Ureter (tissue), 1 donor: ENCODE measurements around the gene TTC8. TPM values are rescaled to one million over a fixed set of nuclear protein-coding genes. Genes with fewer than 3 reads are reported as not detected.

ENCODE experiments used
- DNase-seq: peaks from one replicate; pipeline ENCODE4 v3.0.0-alpha.2; 2020; ENCODE audit warnings: low spot score
- total RNA-seq: library from RNA; stranded (reverse); gene quantifications from one replicate; pipeline ENCODE4 v1.2.4, GENCODE V29; 2023
- donor health status: DM: yes; HTN: yes; CAD: no.

Gene TTC8
- total RNA-seq, 1 donor from 2014 or later: 44.7 TPM

GRCh38 chr14:88868558-88869159 is 44.2 kb downstream of the TTC8 start:
- no peak for DNase-seq

DNA sequence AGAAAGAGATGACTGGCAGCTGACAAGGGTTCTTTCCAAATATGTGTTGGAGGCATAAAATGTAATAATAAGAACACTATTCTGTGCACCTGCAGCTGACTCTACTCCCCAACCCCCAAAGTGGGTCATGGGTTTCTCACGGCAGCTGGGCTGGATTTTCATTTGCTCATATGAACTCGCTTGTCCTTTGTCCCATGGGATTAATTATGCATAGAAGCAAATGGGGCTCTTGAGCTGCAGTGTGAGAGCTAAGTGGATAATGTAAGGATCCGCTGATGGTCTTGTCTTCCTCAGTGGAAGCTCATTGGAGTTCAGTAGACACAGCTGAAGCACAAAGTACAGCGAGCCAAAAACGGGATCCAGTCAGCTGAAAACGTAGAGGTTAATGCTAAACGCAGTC is 46.3 kb downstream of the TTC8 start:
- DNase-seq: no peak

DNA sequence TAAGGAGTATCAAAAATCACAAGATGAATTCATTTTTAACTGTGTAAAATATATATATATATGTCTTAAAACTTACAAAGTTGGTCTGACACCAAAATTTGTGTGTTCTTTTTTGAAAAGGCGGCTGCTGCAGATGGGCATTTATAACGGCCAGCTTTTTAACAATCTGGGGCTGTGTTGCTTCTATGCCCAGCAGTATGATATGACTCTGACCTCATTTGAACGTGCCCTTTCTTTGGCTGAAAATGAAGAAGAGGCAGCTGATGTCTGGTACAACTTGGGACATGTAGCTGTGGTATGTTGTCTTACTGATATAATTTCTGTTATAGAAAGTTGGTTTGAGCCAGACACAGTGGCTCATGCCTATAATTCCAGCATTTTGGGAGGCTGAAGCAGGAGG is 47.0 kb downstream of the TTC8 start:
- no peak for DNase-seq

GRCh38 chr14:88872976-88873375 is 48.5 kb downstream of the TTC8 start:
- no peak for DNase-seq

GRCh38 chr14:88877192-88877591 is 52.7 kb downstream of the TTC8 start:
- no peak for DNase-seq

- no peak for DNase-seq
Observed at GRCh38 chr14:88879022-88879421, 54.6 kb downstream of the TTC8 start.

DNA sequence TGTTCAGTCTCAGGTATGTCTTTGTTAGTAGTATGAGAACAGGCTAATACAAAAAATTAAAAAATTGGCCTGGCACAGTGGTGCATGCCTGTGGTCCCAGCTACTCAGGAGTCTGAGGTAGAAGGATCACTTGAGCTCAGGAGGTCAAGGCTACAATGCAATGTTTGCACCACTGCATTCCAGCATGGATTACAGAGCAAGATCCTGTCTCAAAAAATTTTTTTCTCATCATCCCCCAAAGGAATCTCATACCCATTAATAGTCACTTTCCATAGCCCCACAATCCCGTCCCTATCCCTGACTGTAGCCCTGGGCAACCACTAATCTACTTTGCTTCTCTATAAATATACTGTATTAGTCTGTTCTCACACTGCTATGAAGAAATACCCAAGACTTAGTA is 57.8 kb downstream of the TTC8 start:
- DNase-seq: no peak

- DNase-seq: peak; percentile 55
Observed at GRCh38 chr14:88895116-88895515, 70.7 kb downstream of the TTC8 start.

DNA sequence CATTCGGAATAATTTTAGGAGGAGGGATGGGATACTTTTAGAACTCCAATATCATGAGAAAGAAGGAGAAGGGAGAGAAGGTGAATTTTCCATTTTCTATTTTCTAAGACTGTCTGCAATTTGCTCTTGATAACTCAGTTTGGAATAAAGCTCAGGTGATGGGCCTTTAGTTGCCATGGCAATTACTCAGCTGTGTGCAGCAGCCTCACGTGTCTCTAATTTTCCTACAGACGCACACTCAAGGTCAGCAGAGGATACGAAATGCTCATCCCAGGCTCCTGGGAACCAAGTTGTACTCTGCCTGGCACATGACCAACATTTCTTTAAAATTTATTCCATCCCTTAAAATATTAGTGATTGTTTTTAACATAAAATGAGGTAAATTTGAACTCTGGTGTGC is 76.7 kb downstream of the TTC8 start:
- no peak for DNase-seq

DNA sequence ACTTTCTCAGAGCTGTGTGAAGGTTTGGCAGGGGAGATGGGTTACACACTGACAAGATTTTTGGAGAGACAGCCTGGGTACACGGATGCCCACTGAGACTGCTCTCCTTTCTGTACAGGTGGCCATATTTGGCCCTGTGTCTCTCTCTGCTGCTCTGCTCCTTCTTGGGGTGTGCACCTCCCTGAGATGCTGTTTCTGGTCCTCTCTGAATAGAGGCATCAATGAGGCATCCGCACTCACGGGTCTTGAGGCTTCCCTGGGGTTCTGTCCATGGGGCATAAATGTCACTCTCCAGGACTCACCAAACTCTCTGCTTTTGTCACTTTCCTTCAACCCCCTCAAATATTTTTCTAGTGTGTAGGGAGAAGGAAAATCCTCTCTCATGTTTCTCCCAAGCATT is 77.5 kb downstream of the TTC8 start:
- no peak for DNase-seq

GRCh38 chr14:88902850-88903249 is 78.4 kb downstream of the TTC8 start:
- DNase-seq: no peak

DNA sequence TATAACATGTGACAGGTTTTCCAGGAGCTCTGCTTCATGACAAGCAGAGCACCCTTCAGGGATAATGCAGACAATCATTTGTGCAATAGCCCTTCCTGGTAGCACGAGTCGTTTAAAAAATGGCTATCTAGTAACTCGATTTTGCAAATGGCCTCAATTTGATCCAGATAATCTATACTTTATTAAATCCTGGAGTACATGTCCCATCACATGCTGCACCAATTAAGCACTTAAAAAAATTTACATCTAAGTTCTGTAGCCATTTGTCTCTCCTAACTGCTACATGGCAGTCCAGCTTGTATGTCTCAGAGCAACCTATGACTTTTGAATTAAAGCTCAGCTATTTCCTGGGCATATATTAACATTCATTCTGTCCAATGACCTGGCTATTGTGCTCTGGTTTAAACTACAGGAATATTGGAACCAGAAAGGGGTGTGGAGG is 79.8 kb downstream of the TTC8 start:
- no peak for DNase-seq

- DNase-seq: no peak
Observed at GRCh38 chr14:88904864-88905263, 80.4 kb downstream of the TTC8 start.

DNA sequence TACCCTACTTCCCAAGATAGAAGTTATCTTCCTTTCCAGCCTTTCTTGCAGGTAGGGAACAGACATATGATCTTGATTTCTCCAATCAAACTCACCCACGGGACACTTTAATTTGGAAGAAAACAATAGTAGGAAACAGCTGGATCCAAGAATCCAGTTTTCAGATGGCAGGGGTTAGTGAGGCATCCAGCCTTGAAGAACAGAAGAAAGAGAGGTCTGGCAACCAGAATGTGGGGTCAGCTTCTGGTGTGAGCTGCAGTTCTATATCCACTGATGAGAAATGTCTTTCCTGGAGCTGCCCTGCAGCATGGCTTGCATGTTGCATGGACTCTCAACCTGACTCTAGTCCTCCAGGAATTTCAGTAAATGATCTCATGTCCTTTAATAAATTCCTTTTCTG is 83.8 kb downstream of the TTC8 start:
- no peak for DNase-seq

- DNase-seq: no peak
Observed at GRCh38 chr14:88910386-88910785, 85.9 kb downstream of the TTC8 start.

GRCh38 chr14:88911809-88912208 is 87.4 kb downstream of the TTC8 start:
- DNase-seq: no peak

- no peak for DNase-seq
Observed at GRCh38 chr14:88914956-88915355, 90.5 kb downstream of the TTC8 start.

DNA sequence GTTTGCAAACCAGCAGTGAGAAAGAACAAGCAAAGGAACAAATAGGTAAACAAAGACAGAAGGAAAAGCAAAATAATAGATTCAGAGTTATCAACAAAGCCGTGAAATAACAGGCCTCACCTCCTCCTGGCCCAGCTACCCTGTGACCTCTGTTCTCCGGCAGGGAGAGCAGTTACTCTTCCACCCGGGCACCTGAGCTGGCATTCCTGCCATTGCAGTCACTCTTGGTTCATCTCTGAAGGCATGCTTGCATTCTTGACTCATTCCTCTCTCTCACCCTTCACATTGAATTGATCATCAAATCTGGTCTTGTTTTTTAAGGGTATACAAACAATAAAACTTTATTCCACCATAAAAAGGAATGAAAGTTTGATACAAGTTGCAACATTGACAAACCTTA is 95.1 kb downstream of the TTC8 start:
- no peak for DNase-seq

Other genes with a start within 250 kb of the TTC8 start
- gene EML5, start 31.7 kb upstream of the TTC8 start, total RNA-seq: 2.0 TPM